ENCODE measurements around the gene MAST4. TPM values are rescaled to one million over a fixed set of nuclear protein-coding genes. Genes with fewer than 3 reads are reported as not detected.

The MAST4 gene
- total and polyA plus RNA-seq, 2 donors (not counting 1 experiment from before 2014, with no cell fraction given), result 7.0 to 15.2 TPM

- no peak overlapping the region for H2AFZ ChIP-seq (ENCODE audit: low read length)
- H3K9ac ChIP-seq (ENCODE audit: insufficient read depth, low read length), result no peak overlapping the region
- no peak overlapping the region for H3K4me3 ChIP-seq (replicated peaks in 1 of 4; ENCODE audit: control extremely low read depth in 1 of 4, insufficient read depth in 1 of 4, low read depth in 3 of 4, low read length in 4 of 4)
- no peak for TF ChIP-seq EZH2 (IDR thresholded peaks at IDR 0.05; ENCODE audit: low read length, missing control alignments)
- TF ChIP-seq CTCF (conservative IDR thresholded peaks at IDR 0.05 in 1 of 2, IDR thresholded peaks at IDR 0.05 in 1 of 2; ENCODE audit: low read depth in 1 of 2, low read length in 2 of 2), result peak; percentile 20 to 48
- no peaks in the 10 kb centered on the region for H3K79me2 ChIP-seq (ENCODE audit: control insufficient read depth, insufficient read depth, low read length)
- DNase-seq (ENCODE audit: low read depth in 2 of 2), result peak; percentile 53 to 79
- H4K20me1 ChIP-seq (ENCODE audit: control insufficient read depth, extremely low read depth, insufficient read depth, low read length), result no peaks in the 10 kb centered on the region
- H3K27ac ChIP-seq (ENCODE audit: insufficient read depth, low read length), result no peak overlapping the region
- no peak overlapping the region for H3K4me2 ChIP-seq (ENCODE audit: extremely low read depth, insufficient read depth, low read length)
- H3K27me3 ChIP-seq (ENCODE audit: control insufficient read depth, insufficient read depth, low read length), result no peaks in the 10 kb centered on the region
- H3K36me3 ChIP-seq (ENCODE audit: control insufficient read depth, insufficient read depth, low read length), result no peaks in the 10 kb centered on the region
- H3K4me1 ChIP-seq (ENCODE audit: control insufficient read depth, extremely low read depth, insufficient read depth, low read length), result no peaks in the 10 kb centered on the region
- no peaks in the 10 kb centered on the region for H3K9me3 ChIP-seq (ENCODE audit: control insufficient read depth, insufficient read depth, low read depth, low read length)
Measured at GRCh38 chr5:66757219-66757833, 161.1 kb downstream of the MAST4 start.

DNA sequence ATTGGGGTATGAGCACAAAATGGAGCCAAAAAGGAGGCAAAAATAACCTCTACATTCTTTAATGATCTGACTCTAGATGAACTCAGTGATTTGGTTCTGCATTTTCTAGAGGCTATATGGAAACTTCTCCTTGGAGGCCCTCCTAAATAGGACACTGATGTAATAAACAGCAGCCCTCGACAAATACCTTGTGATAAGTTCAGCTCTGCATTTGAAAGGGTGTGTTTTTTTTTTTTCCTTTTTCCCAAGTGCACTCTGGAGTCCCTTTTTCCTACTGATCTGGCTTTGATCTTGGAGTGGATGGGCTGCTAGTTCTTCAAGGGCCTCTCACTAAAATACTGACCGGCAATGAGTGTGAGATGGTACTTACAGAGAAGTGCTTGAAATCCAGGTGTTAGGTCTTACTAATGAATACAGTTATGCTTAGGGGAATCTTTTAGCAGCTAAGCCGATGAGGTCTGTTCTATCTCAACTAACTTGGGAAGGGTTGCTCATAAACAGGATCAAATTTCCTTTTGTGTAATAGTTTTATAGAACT, 161.7 kb downstream of the MAST4 start:
- Histone ChIP-seq H3K36me3 (ENCODE audit: control insufficient read depth, insufficient read depth, low read length) (no peaks in the 10 kb centered on the region), H3K4me2 (ENCODE audit: extremely low read depth, insufficient read depth, low read length) (no peak overlapping the region), H3K4me1 (ENCODE audit: control insufficient read depth, extremely low read depth, insufficient read depth, low read length) (no peaks in the 10 kb centered on the region), H4K20me1 (ENCODE audit: control insufficient read depth, extremely low read depth, insufficient read depth, low read length) (no peaks in the 10 kb centered on the region), H3K9me3 (ENCODE audit: control insufficient read depth, insufficient read depth, low read depth, low read length) (no peaks in the 10 kb centered on the region), H3K9ac (ENCODE audit: insufficient read depth, low read length) (no peak overlapping the region), H3K27ac (ENCODE audit: insufficient read depth, low read length) (no peak overlapping the region), H3K4me3 (replicated peaks in 1 of 4; ENCODE audit: control extremely low read depth in 1 of 4, insufficient read depth in 1 of 4, low read depth in 3 of 4, low read length in 4 of 4) (no peak overlapping the region), H3K79me2 (ENCODE audit: control insufficient read depth, insufficient read depth, low read length) (no peaks in the 10 kb centered on the region), H2AFZ (ENCODE audit: low read length) (no peak overlapping the region), H3K27me3 (ENCODE audit: control insufficient read depth, insufficient read depth, low read length) (no peaks in the 10 kb centered on the region)
- TF ChIP-seq EZH2 (IDR thresholded peaks at IDR 0.05; ENCODE audit: low read length, missing control alignments) (no peak), CTCF (conservative IDR thresholded peaks at IDR 0.05 in 1 of 2, IDR thresholded peaks at IDR 0.05 in 1 of 2; ENCODE audit: low read depth in 1 of 2, low read length in 2 of 2) (no peak)
- no peak for DNase-seq (ENCODE audit: low read depth in 2 of 2)

DNA sequence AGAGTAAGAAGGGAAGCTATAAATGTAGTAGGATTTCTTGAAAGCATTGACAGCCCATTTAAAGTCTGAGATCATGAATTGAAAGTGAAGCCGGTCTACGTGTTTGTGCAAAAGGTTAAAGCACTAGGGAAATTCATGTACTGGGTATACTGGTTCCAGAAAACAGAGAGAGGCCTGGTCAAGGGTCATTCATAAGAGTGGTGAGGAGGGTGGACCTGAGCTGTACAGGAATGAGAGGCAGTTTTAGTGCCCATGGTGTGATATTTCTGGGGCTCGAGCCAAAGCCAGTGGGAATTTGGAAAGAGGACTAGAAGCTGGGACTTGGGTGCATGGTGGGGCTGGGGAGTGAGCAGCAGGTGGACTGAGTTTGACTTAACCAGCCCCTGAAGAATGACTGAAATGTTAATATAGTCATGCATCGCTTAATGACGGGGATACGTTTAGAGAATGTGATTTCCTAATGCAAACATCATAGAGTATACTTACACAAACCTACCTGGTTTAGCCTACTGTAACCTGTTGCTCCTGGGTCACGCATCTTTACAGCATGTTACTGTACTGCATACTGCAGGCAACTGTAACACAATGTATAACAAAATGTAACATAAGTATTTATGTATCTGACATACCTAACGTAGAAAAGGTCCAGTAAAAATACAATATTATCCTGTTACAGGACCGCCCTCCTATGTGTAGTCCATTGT, 173.0 kb downstream of the MAST4 start:
- no peak overlapping the region for H3K4me2 ChIP-seq (ENCODE audit: extremely low read depth, insufficient read depth, low read length)
- H3K36me3 ChIP-seq (ENCODE audit: control insufficient read depth, insufficient read depth, low read length), result no peaks in the 10 kb centered on the region
- H3K27ac ChIP-seq (ENCODE audit: insufficient read depth, low read length), result no peak overlapping the region
- H3K9ac ChIP-seq (ENCODE audit: insufficient read depth, low read length), result no peak overlapping the region
- H3K27me3 ChIP-seq (ENCODE audit: control insufficient read depth, insufficient read depth, low read length), result no peaks in the 10 kb centered on the region
- no peak for DNase-seq (ENCODE audit: low read depth in 2 of 2)
- H3K79me2 ChIP-seq (ENCODE audit: control insufficient read depth, insufficient read depth, low read length), result no peaks in the 10 kb centered on the region
- no peaks in the 10 kb centered on the region for H3K9me3 ChIP-seq (ENCODE audit: control insufficient read depth, insufficient read depth, low read depth, low read length)
- no peaks in the 10 kb centered on the region for H3K4me1 ChIP-seq (ENCODE audit: control insufficient read depth, extremely low read depth, insufficient read depth, low read length)
- H2AFZ ChIP-seq (ENCODE audit: low read length), result no peak overlapping the region
- H3K4me3 ChIP-seq (replicated peaks in 1 of 4; ENCODE audit: control extremely low read depth in 1 of 4, insufficient read depth in 1 of 4, low read depth in 3 of 4, low read length in 4 of 4), result no peak overlapping the region
- TF ChIP-seq CTCF (conservative IDR thresholded peaks at IDR 0.05 in 1 of 2, IDR thresholded peaks at IDR 0.05 in 1 of 2; ENCODE audit: low read depth in 1 of 2, low read length in 2 of 2), result no peak
- no peak for TF ChIP-seq EZH2 (IDR thresholded peaks at IDR 0.05; ENCODE audit: low read length, missing control alignments)
- no peaks in the 10 kb centered on the region for H4K20me1 ChIP-seq (ENCODE audit: control insufficient read depth, extremely low read depth, insufficient read depth, low read length)

Data from fibroblast of lung (primary cell).